GM12872 (cell line): ENCODE results near the gene SF3B1.

Experiments used
- CTCF ChIP-seq: IDR thresholded peaks from 3 replicates; pipeline ENCODE4 v1.5.1; 2011; ENCODE audit warnings: low read depth, mild to moderate bottlenecking, low read length, moderate library complexity; ENCODE audit not compliant: insufficient read depth

SF3B1 gene

GRCh38 chr2:197455428-197455827 is 20.6 kb upstream of the SF3B1 start:
- no peak for TF ChIP-seq CTCF

- no peak for TF ChIP-seq CTCF
Observed at GRCh38 chr2:197454923-197455322, 20.1 kb upstream of the SF3B1 start.

- no peak for TF ChIP-seq CTCF
Observed at GRCh38 chr2:197453914-197454398, 19.1 kb upstream of the SF3B1 start.

- 0 out of 3 replicates have a peak, but pooled peaks have one; percentile 27 for TF ChIP-seq CTCF
Observed at GRCh38 chr2:197453123-197453913, 18.5 kb upstream of the SF3B1 start, which contains the start of gene COQ10B. COQ10B (plus strand) TSS chr2:197453552; CDS start chr2:197453561, 9 bp downstream.

- no peak for TF ChIP-seq CTCF
Observed at GRCh38 chr2:197452754-197453122, 17.9 kb upstream of the SF3B1 start.

GRCh38 chr2:197450465-197450864 is 15.6 kb upstream of the SF3B1 start:
- TF ChIP-seq CTCF, result no peak

- no peak for TF ChIP-seq CTCF
Observed at GRCh38 chr2:197446844-197447243, 12.0 kb upstream of the SF3B1 start.
